PC-3 (cell line): Measurements from ENCODE around the gene UNCX. TPM values are rescaled to one million over a fixed set of nuclear protein-coding genes. Genes with fewer than 3 reads are reported as not detected.

ENCODE experiments used
- ATAC-seq: fragments of 200-7000 bp; cut with Tn5 transposase; 2 replicates; pipeline ENCODE4 v1.9.1; 2020; ENCODE audit warnings: mild to moderate bottlenecking, moderate library complexity
- BruUV-seq: library from RNA; stranded (reverse); fragments of 400-500 nt; replicated peaks from 2 replicates; lab custom pipeline; 2021; lab: Mats Ljungman, UMichigan
- CTCF ChIA-PET: fragments of 300-600 bp; sonication (Branson Sonifier 250); formaldehyde crosslinking; loops from one replicate; lab custom pipeline; 2022; ENCODE audit warnings: antibody characterized with exemption; lab: Charles Lee
- POLR2A ChIA-PET: fragments of 300-600 bp; sonication (Branson Sonifier 250); formaldehyde crosslinking; loops from one replicate; lab custom pipeline; 2022; ENCODE audit warnings: antibody characterized with exemption; ENCODE audit not compliant: unreplicated experiment; lab: Charles Lee
- DNase-seq: peaks from one replicate; pipeline ENCODE4 v3.0.0-alpha.2; 2015
- H2AFZ ChIP-seq: fragments of 300-600 bp; sonication (generic); 2 replicates; pipeline ENCODE4 v1.6.0; 2016; ENCODE audit warnings: antibody characterized with exemption, low read length
- H3F3A ChIP-seq: fragments of 300-600 bp; sonication (generic); one replicate; pipeline ENCODE4 v1.6.0; 2017; ENCODE audit warnings: antibody characterized with exemption, low read length, control low read depth, mild to moderate bottlenecking; ENCODE audit not compliant: unreplicated experiment
- H3K27ac ChIP-seq: fragments of 300-600 bp; sonication (generic); 2 replicates; pipeline ENCODE4 v1.5.1; 2016; ENCODE audit warnings: mild to moderate bottlenecking, low read length
- H3K27me3 ChIP-seq: fragments of 300-600 bp; sonication (generic); 2 replicates; pipeline ENCODE4 v1.6.1; 2016; ENCODE audit warnings: low read length, mixed read lengths
- H3K36me3 ChIP-seq: fragments of 300-600 bp; sonication (generic); 2 replicates; pipeline ENCODE4 v1.6.1; 2016; ENCODE audit warnings: low read depth, mixed run types, low read length, mixed read lengths
- H3K4me1 ChIP-seq: fragments of 300-600 bp; sonication (generic); 2 replicates; pipeline ENCODE4 v1.5.1; 2016; ENCODE audit warnings: low read length; ENCODE audit not compliant: insufficient read depth
- H3K4me2 ChIP-seq: fragments of 300-600 bp; sonication (generic); 2 replicates; pipeline ENCODE4 v1.6.0; 2016; ENCODE audit warnings: low read length
- H3K4me3 ChIP-seq: fragments of 300-600 bp; sonication (generic); 2 replicates; pipeline ENCODE4 v1.5.1; 2016; ENCODE audit warnings: mild to moderate bottlenecking, low read length, mixed read lengths
- H3K79me2 ChIP-seq: fragments of 300-600 bp; sonication (generic); 2 replicates; pipeline ENCODE4 v1.6.1; 2017; ENCODE audit warnings: low read length, mixed read lengths
- H3K9ac ChIP-seq: fragments of 300-600 bp; sonication (generic); 2 replicates; pipeline ENCODE4 v1.6.0; 2016; ENCODE audit warnings: mild to moderate bottlenecking, low read length
- H3K9me2 ChIP-seq: fragments of 300-600 bp; sonication (generic); replicated peaks from 2 replicates; pipeline ENCODE4 v1.6.1; 2016; ENCODE audit warnings: mixed run types, low read length, mixed read lengths
- H3K9me3 ChIP-seq: fragments of 300-600 bp; sonication (generic); 2 replicates; pipeline ENCODE4 v1.6.1; 2016; ENCODE audit warnings: low read length, mixed read lengths
- H4K20me1 ChIP-seq: fragments of 300-600 bp; sonication (generic); 2 replicates; pipeline ENCODE4 v1.6.1; 2016; ENCODE audit warnings: low read length, mixed read lengths
- CTCF ChIP-seq: fragments of 300-600 bp; sonication (generic); conservative IDR thresholded peaks from 2 replicates; pipeline ENCODE4 v1.5.1; 2017; ENCODE audit warnings: antibody characterized with exemption, low read depth, mild to moderate bottlenecking, low read length
- EZH2 ChIP-seq: fragments of 300-600 bp; sonication (generic); IDR thresholded peaks from one replicate; pipeline ENCODE4 v1.6.1; 2017; ENCODE audit warnings: antibody characterized with exemption, mild to moderate bottlenecking, low read length; ENCODE audit not compliant: unreplicated experiment
- EZH2phosphoT487 ChIP-seq: fragments of 300-600 bp; sonication (generic); IDR thresholded peaks from 2 replicates; pipeline ENCODE4 v1.6.1; 2018; ENCODE audit warnings: mild to moderate bottlenecking, antibody characterized with exemption, low read length, borderline replicate concordance
- intact Hi-C: fragments of 100-400 bp; cut with micrococcal nuclease; formaldehyde crosslinking; loops from 2 replicates; pipeline ENCODE4 v1.9.0; 2023
- total RNA-seq: library from RNA; depleted of rRNA; stranded (reverse); fragments of >200 nt; gene quantifications from 2 replicates; pipeline ENCODE4 v1.2.3, GENCODE V29; 2014

UNCX gene
- total RNA-seq, 1 experiment from 2014 or later: not detected

- H3K9me3 ChIP-seq: no peaks in the 10 kb centered on the region
- no peaks in the 10 kb centered on the region for H3K4me1 ChIP-seq
- intact Hi-C loops: no loop called here
- H3K27ac ChIP-seq: no peak overlapping the region
- H3K9me2 ChIP-seq: no peaks in the 10 kb centered on the region
- CTCF ChIA-PET: no interaction called here
- TF ChIP-seq EZH2 (no peak), CTCF (no peak), EZH2phosphoT487 (no peak)
- H3K27me3 ChIP-seq: peaks cover 20% of the 10 kb centered on the region
- DNase-seq: no peak
- no peaks in the 10 kb centered on the region for H4K20me1 ChIP-seq
- POLR2A ChIA-PET: interaction anchor here (0.6 kb wide), 1 partner anchor 349 kb away, joined by 3 read pairs; no protein-coding TSS in a partner anchor
- H3F3A ChIP-seq: no peaks in the 10 kb centered on the region
- no peak overlapping the region for H3K4me2 ChIP-seq
- no peak overlapping the region for H3K9ac ChIP-seq
- H3K36me3 ChIP-seq: no peaks in the 10 kb centered on the region
- H3K79me2 ChIP-seq: no peaks in the 10 kb centered on the region
- H2AFZ ChIP-seq: no peak overlapping the region
- no peak for ATAC-seq
- BruUV-seq: no TSS peak
- H3K4me3 ChIP-seq: no peak overlapping the region
These were observed 43.0 kb downstream of the UNCX start for GRCh38 chr7:1275451-1276381.

- peaks cover 17% of the 10 kb centered on the region for H3K27me3 ChIP-seq
- H3K9me2 ChIP-seq: no peaks in the 10 kb centered on the region
- no peaks in the 10 kb centered on the region for H3K79me2 ChIP-seq
- TF ChIP-seq EZH2: no peak
- no peak for TF ChIP-seq CTCF
- H3K4me1 ChIP-seq: no peaks in the 10 kb centered on the region
- H3K4me3 ChIP-seq: no peak overlapping the region
- no TSS peak for BruUV-seq
- H3K27ac ChIP-seq: no peak overlapping the region
- ATAC-seq (no peak), DNase-seq (no peak)
- CTCF ChIA-PET: no interaction called here
- POLR2A ChIA-PET: no interaction called here
- intact Hi-C loops: no loop called here
- H2AFZ ChIP-seq: no peak overlapping the region
- H3K9ac ChIP-seq: no peak overlapping the region
- no peak overlapping the region for H3K4me2 ChIP-seq
- no peaks in the 10 kb centered on the region for H4K20me1 ChIP-seq
- H3F3A ChIP-seq: no peaks in the 10 kb centered on the region
- no peaks in the 10 kb centered on the region for H3K9me3 ChIP-seq
- no peaks in the 10 kb centered on the region for H3K36me3 ChIP-seq
These were observed 44.0 kb downstream of the UNCX start for GRCh38 chr7:1276626-1277175.

- BruUV-seq: no TSS peak
- DNase-seq (no peak), ATAC-seq (no peak)
- Histone ChIP-seq H3F3A (no peaks in the 10 kb centered on the region), H4K20me1 (no peaks in the 10 kb centered on the region), H3K4me1 (no peaks in the 10 kb centered on the region), H3K27ac (no peak overlapping the region), H3K9me2 (no peaks in the 10 kb centered on the region), H3K9me3 (no peaks in the 10 kb centered on the region), H2AFZ (no peak overlapping the region), H3K9ac (no peak overlapping the region), H3K79me2 (no peaks in the 10 kb centered on the region), H3K36me3 (no peaks in the 10 kb centered on the region), H3K4me2 (no peak overlapping the region), H3K27me3 (peaks cover 20% of the 10 kb centered on the region), H3K4me3 (no peak overlapping the region)
- intact Hi-C loops: no loop called here
- TF ChIP-seq EZH2: no peak
- no peak for TF ChIP-seq CTCF
- no peak for TF ChIP-seq EZH2phosphoT487
- CTCF ChIA-PET: no interaction called here
- POLR2A ChIA-PET: no interaction called here
These were observed 45.9 kb downstream of the UNCX start for GRCh38 chr7:1278543-1278942.
